HepG2 (cell line): Measurements from ENCODE around the gene BASP1. TPM values are rescaled to one million over a fixed set of nuclear protein-coding genes. Genes with fewer than 3 reads are reported as not detected.

Experiments used
- ATAC-seq: fragments of 200-7000 bp; cut with Tn5 transposase; 3 replicates; pipeline ENCODE4 v1.9.1; 2020; ENCODE audit warnings: mild to moderate bottlenecking, moderate library complexity
- BruUV-seq: library from RNA; stranded (reverse); fragments of 400-500 nt; replicated peaks from 2 replicates; lab custom pipeline; 2021; lab: Mats Ljungman, UMichigan
- CTCF ChIA-PET: fragments of 300-600 bp; formaldehyde crosslinking; extraction: SDS; loops from one replicate; lab custom pipeline; 2021; ENCODE audit warnings: low total read pairs, inconsistent platforms, low intra/inter-chr PET ratio; lab: Yijun Ruan, JAX
- POLR2A ChIA-PET: fragments of 350-600 bp; sonication (Branson Sonifier 250); formaldehyde crosslinking; loops from one replicate; lab custom pipeline; 2020; ENCODE audit warnings: antibody characterized with exemption, inconsistent platforms; lab: Yijun Ruan, JAX
- DNase-seq: peaks from one replicate; pipeline ENCODE4 v3.0.0-alpha.2; 2015; ENCODE audit warnings: low spot score
- FAIRE-seq: peaks from 3 replicates; lab custom pipeline; 2011; peaks lifted over from hg19 to GRCh38; lab: Jason Lieb, UNC
- H2AFZ ChIP-seq: one replicate; pipeline ENCODE4 v1.6.1; 2011; ENCODE audit warnings: low read length, inconsistent platforms
- H3K27ac ChIP-seq: fragments of 300-600 bp; 3 replicates; pipeline ENCODE4 v1.8.0; 2011; ENCODE audit warnings: mixed run types, mild to moderate bottlenecking, mixed read lengths, low read length, inconsistent platforms; ENCODE audit not compliant: insufficient read depth; ENCODE audit errors: extremely low read length
- H3K27me3 ChIP-seq, 2 experiments: fragments of 200-600 bp in 1 of 2; 2 replicates in 1 of 2; 3 replicates in 1 of 2; pipeline versions ENCODE4 v1.6.0 to v1.8.0; 2011; ENCODE audit warnings: low read length in 2 of 2, mild to moderate bottlenecking in 2 of 2, moderate library complexity in 2 of 2, inconsistent platforms in 1 of 2; ENCODE audit not compliant: insufficient read depth in 2 of 2, control insufficient read depth in 1 of 2
- H3K36me3 ChIP-seq, 2 experiments: fragments of 200-600 bp in 1 of 2; replicated peaks in 1 of 2; 2 replicates in 1 of 2; 3 replicates in 1 of 2; pipeline versions ENCODE4 v1.5.1 to v1.8.0; 2011; ENCODE audit warnings: low read length in 2 of 2, inconsistent platforms in 1 of 2; ENCODE audit not compliant: insufficient read depth in 2 of 2, control insufficient read depth in 1 of 2
- H3K4me1 ChIP-seq: 2 replicates; pipeline ENCODE4 v1.5.1; 2012; ENCODE audit warnings: low read length, inconsistent platforms; ENCODE audit not compliant: insufficient read depth
- H3K4me2 ChIP-seq: 2 replicates; pipeline ENCODE4 v1.6.0; 2011; ENCODE audit warnings: low read depth, low read length, inconsistent platforms
- H3K4me3 ChIP-seq, 3 experiments: fragments of 200-600 bp in 1 of 3; sonication (generic), shearing (Covaris generic) in 1 of 3; replicated peaks in 1 of 3; 2 replicates each; pipeline ENCODE4 v1.5.1; 2011 to 2016; ENCODE audit warnings: low read length in 3 of 3, inconsistent platforms in 2 of 3, low read depth in 2 of 3, mild to moderate bottlenecking in 2 of 3, control low read depth in 1 of 3, mixed read lengths in 1 of 3; ENCODE audit not compliant: insufficient read depth in 1 of 3
- H3K79me2 ChIP-seq: one replicate; pipeline ENCODE4 v1.6.1; 2011; ENCODE audit warnings: low read length, inconsistent platforms; ENCODE audit not compliant: insufficient read depth
- H3K9ac ChIP-seq: 2 replicates; pipeline ENCODE4 v1.6.0; 2011; ENCODE audit warnings: mild to moderate bottlenecking, low read depth, low read length, inconsistent platforms; ENCODE audit not compliant: insufficient read depth
- H3K9me3 ChIP-seq: 2 replicates; pipeline ENCODE4 v1.5.1; 2012; ENCODE audit warnings: mild to moderate bottlenecking, low read length
- H4K20me1 ChIP-seq: 2 replicates; pipeline ENCODE4 v1.6.0; 2011; ENCODE audit warnings: inconsistent platforms, mild to moderate bottlenecking, low read length, moderate library complexity; ENCODE audit not compliant: insufficient read depth
- IRF9 ChIP-seq: sonication (generic); formaldehyde crosslinking; IDR thresholded peaks from 2 replicates; pipeline ENCODE4 v1.8.0; 2022; ENCODE audit warnings: missing genetic modification reagents, mild to moderate bottlenecking, borderline replicate concordance
- MTA1 ChIP-seq: sonication (generic); formaldehyde crosslinking; IDR thresholded peaks from 2 replicates; pipeline ENCODE4 v1.4.0; 2020; ENCODE audit warnings: missing genetic modification reagents, mild to moderate bottlenecking, borderline replicate concordance
- MTF1 ChIP-seq: sonication (generic); formaldehyde crosslinking; IDR thresholded peaks from 2 replicates; pipeline ENCODE4 v1.5.0; 2020; ENCODE audit warnings: missing genetic modification reagents
- NCOA1 ChIP-seq: sonication (generic); formaldehyde crosslinking; IDR thresholded peaks from 2 replicates; pipeline ENCODE4 v1.9.0; 2021; ENCODE audit warnings: missing genetic modification reagents
- PCBP1 ChIP-seq: fragments of 200-400 bp; formaldehyde crosslinking; IDR thresholded peaks from 2 replicates; pipeline ENCODE4 v1.6.1; 2017; ENCODE audit warnings: mild to moderate bottlenecking, low read depth, low read length, borderline replicate concordance
- TBX2 ChIP-seq: sonication (generic); formaldehyde crosslinking; IDR thresholded peaks from 2 replicates; pipeline ENCODE4 v1.5.0; 2020; ENCODE audit warnings: missing genetic modification reagents, mild to moderate bottlenecking, borderline replicate concordance
- ZMAT3 ChIP-seq: sonication (generic); formaldehyde crosslinking; conservative IDR thresholded peaks from 2 replicates; pipeline ENCODE4 v1.7.0; 2021; ENCODE audit warnings: missing genetic modification reagents
- ZNF383 ChIP-seq: sonication (generic); formaldehyde crosslinking; IDR thresholded peaks from 2 replicates; pipeline ENCODE4 v1.4.0; 2020; ENCODE audit warnings: missing genetic modification reagents, mild to moderate bottlenecking, borderline replicate concordance
- ZNF724P ChIP-seq: sonication (generic); formaldehyde crosslinking; IDR thresholded peaks from 2 replicates; pipeline ENCODE4 v1.8.0; 2022; ENCODE audit warnings: missing genetic modification reagents, borderline replicate concordance
- ZSCAN21 ChIP-seq: sonication (generic); formaldehyde crosslinking; IDR thresholded peaks from 2 replicates; pipeline ENCODE4 v1.8.0; 2022; ENCODE audit warnings: mild to moderate bottlenecking, missing genetic modification reagents, moderate library complexity, borderline replicate concordance
- WGBS: methylation state at CpG from one replicate; pipeline ENCODE4 v1.1.6; 2017; ENCODE audit warnings: low lambda C conversion rate; 5-methylcytosine and 5-hydroxymethylcytosine counted together
- in situ Hi-C: cut with HindIII; loops from 2 replicates; pipeline ENCODE4 v1.10.0; 2017; ENCODE audit warnings: low pct_unique_long_range_greater_than_20kb; ENCODE audit not compliant: extremely low pct_ligation_motif_present
- intact Hi-C: fragments of 100-400 bp; cut with micrococcal nuclease; formaldehyde crosslinking; loops from one replicate; pipeline ENCODE4 v1.10.0; 2022; ENCODE audit not compliant: unreplicated experiment
- polyA plus RNA-seq, 8 experiments: library from polyadenylated mRNA; depleted of rRNA in 3 of 8; stranded (reverse) in 7 of 8; unstranded in 1 of 8; fragments of >200 nt; fragmentation: Illumina TruSeq in 4 of 8; extraction: Trizol in 4 of 8; gene quantifications; 2 replicates each; pipeline versions ENCODE4 v1.2.1 to v1.2.3, GENCODE V29; 2011 to 2016; ENCODE audit warnings: low read depth in 4 of 8, missing spikeins in 1 of 8, mixed read lengths in 1 of 8; ENCODE audit not compliant: insufficient read depth in 1 of 8
- total RNA-seq, 5 experiments: library from RNA; depleted of rRNA; stranded (reverse); fragments of >200 nt; fragmentation: Illumina TruSeq; extraction: Trizol; gene quantifications; 2 replicates each; pipeline ENCODE4 v1.2.3, GENCODE V29; 2016; ENCODE audit warnings: low read depth in 1 of 5
- TF ChIP-seq, protein P1 (sequence below): sonication (generic); formaldehyde crosslinking; IDR thresholded peaks from 2 replicates; pipeline ENCODE4 v1.8.0; 2022; ENCODE audit warnings: mild to moderate bottlenecking, missing genetic modification reagents
- TF ChIP-seq, protein P2 (sequence below): sonication (generic); formaldehyde crosslinking; IDR thresholded peaks from 2 replicates; pipeline ENCODE4 v1.5.0; 2020; ENCODE audit warnings: missing genetic modification reagents, mild to moderate bottlenecking, borderline replicate concordance

BASP1 gene
- total and polyA plus RNA-seq, 2 of the 13 experiments (the other 11 are each of a cell fraction or from before 2014, with no cell fraction given): 0.04 TPM; not detected in 1

DNA sequence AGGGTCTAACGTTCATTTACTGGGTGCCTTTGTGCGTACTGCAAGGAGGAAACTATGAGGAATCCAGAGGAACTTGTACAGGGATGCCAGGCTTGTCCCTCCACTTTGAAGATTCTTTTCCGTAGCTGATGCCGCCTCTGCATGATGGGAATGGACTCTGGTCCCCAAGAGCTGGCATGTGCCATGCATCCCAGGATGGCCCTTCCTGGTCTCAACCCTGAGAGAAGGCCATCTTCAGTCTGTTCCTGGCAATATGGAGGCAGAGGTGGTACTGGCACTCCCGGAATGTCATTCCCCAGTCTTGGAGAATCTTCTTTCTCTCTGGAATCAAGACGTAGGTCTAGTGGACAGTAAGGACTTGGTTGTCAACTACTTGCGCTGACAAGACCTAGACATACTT is 61.5 kb downstream of the BASP1 start:
- H2AFZ ChIP-seq: no peak overlapping the region
- no TSS peak for BruUV-seq
- no peak for ATAC-seq
- no peaks in the 10 kb centered on the region for H3K79me2 ChIP-seq
- no peaks in the 10 kb centered on the region for H3K4me1 ChIP-seq
- no peak for DNase-seq
- no peaks in the 10 kb centered on the region for H4K20me1 ChIP-seq
- no peak overlapping the region for H3K4me2 ChIP-seq
- no peak overlapping the region for H3K27ac ChIP-seq
- H3K4me3 ChIP-seq: no peak overlapping the region
- H3K36me3 ChIP-seq: no peaks in the 10 kb centered on the region
- H3K9me3 ChIP-seq: no peaks in the 10 kb centered on the region
- ChIA-PET CTCF (no interaction called here), POLR2A (no interaction called here)
- no peak for TF ChIP-seq TBX2 (CRISPR knock-in tag)
- no peak for TF ChIP-seq ZNF724P (CRISPR knock-in tag)
- TF ChIP-seq MTA1 (CRISPR knock-in tag): no peak
- intact Hi-C loops: no loop called here
- no peak overlapping the region for H3K9ac ChIP-seq
- no peaks in the 10 kb centered on the region for H3K27me3 ChIP-seq
- in situ Hi-C loops: no loop called here
- 22% methylated on average over 4 of the region's 7 CpGs for WGBS
- no peak for FAIRE-seq

DNA sequence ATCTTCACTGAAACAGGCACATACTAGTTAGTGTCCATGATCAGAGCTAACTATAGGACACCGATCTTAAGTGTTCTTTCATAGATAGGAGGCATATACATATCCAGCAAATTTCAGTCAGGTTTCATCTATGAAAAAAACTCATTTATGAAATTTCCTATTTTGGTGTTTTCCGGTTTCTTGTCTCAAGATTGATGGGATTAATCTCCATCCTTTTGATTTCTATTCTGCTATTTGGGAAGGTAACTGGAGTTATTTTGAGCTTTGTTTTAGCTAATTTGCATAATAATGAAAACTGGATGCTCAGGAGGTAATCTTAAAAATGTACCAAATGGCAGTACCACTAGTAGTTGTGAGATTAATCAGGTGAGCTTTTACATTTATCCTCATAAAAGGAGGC is 62.1 kb downstream of the BASP1 start:
- intact Hi-C loops: no loop called here
- 2% methylated on average over 2 of the region's 2 CpGs for WGBS
- TF ChIP-seq IRF9 (CRISPR knock-in tag) (no peak), PCBP1 (no peak), ZNF383 (no peak), NCOA1 (CRISPR knock-in tag) (no peak), ZMAT3 (CRISPR knock-in tag) (no peak), ZSCAN21 (no peak), MTF1 (CRISPR knock-in tag) (no peak)
- TF ChIP-seq, protein P1, sequence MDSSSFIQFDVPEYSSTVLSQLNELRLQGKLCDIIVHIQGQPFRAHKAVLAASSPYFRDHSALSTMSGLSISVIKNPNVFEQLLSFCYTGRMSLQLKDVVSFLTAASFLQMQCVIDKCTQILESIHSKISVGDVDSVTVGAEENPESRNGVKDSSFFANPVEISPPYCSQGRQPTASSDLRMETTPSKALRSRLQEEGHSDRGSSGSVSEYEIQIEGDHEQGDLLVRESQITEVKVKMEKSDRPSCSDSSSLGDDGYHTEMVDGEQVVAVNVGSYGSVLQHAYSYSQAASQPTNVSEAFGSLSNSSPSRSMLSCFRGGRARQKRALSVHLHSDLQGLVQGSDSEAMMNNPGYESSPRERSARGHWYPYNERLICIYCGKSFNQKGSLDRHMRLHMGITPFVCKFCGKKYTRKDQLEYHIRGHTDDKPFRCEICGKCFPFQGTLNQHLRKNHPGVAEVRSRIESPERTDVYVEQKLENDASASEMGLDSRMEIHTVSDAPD: no peak
- TF ChIP-seq, protein P2, sequence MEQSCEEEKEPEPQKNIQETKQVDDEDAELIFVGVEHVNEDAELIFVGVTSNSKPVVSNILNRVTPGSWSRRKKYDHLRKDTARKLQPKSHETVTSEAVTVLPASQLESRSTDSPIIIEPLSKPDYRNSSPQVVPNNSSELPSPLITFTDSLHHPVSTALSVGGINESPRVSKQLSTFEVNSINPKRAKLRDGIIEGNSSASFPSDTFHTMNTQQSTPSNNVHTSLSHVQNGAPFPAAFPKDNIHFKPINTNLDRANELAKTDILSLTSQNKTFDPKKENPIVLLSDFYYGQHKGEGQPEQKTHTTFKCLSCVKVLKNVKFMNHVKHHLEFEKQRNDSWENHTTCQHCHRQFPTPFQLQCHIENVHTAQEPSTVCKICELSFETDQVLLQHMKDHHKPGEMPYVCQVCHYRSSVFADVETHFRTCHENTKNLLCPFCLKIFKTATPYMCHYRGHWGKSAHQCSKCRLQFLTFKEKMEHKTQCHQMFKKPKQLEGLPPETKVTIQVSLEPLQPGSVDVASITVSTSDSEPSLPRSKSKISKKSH (CRISPR knock-in tag): no peak

More for the DNA sequence above, 62.1 kb downstream of the BASP1 start:
- H3K4me1 ChIP-seq: no peaks in the 10 kb centered on the region
- ChIA-PET CTCF (no interaction called here), POLR2A (no interaction called here)
- H3K27me3 ChIP-seq: no peaks in the 10 kb centered on the region
- no peak for ATAC-seq
- in situ Hi-C loops: no loop called here
- H3K4me2 ChIP-seq: no peak overlapping the region
- no TSS peak for BruUV-seq
- no peaks in the 10 kb centered on the region for H3K36me3 ChIP-seq
- no peak overlapping the region for H2AFZ ChIP-seq
- no peaks in the 10 kb centered on the region for H3K79me2 ChIP-seq
- H3K4me3 ChIP-seq: no peak overlapping the region
- H3K27ac ChIP-seq: no peak overlapping the region
- H3K9ac ChIP-seq: no peak overlapping the region
- no peak for DNase-seq
- no peaks in the 10 kb centered on the region for H4K20me1 ChIP-seq
- H3K9me3 ChIP-seq: no peaks in the 10 kb centered on the region
- no peak for FAIRE-seq
